Activated CD8-positive, alpha-beta memory T cell treated with anti-CD3 and anti-CD28 coated beads, Interleukin-2, amount 10 ng/mL, durations not matched to agents 7 days and 5 days (primary cell): ENCODE results near the gene FRMD4A. TPM values are rescaled to one million over a fixed set of nuclear protein-coding genes. Genes with fewer than 3 reads are reported as not detected.
"Not testable (repeated sequence)": the region's sequence is repeated elsewhere in the genome, so short reads cannot be mapped to it uniquely, and the experiment has no call there.

Experiments
- ATAC-seq: fragments of 150-1000 bp; cut with Tn5 transposase; one replicate; pipeline ENCODE4 v1.10.0; 2021; ENCODE audit warnings: moderate library complexity
- CTCF ChIA-PET: fragments of 350-600 bp; sonication (Branson Sonifier 250); formaldehyde crosslinking; loops from one replicate; lab custom pipeline; 2021; ENCODE audit warnings: antibody characterized with exemption; lab: Charles Lee
- DNase-seq: peaks from one replicate; pipeline ENCODE4 v3.0.0-alpha.2; 2020
- H3K27ac Mint-ChIP-seq: one replicate; pipeline ENCODE4 v1.8.0; 2021; ENCODE audit warnings: mild to moderate bottlenecking, mixed read lengths
- H3K27me3 Mint-ChIP-seq: one replicate; pipeline ENCODE4 v1.8.0; 2021; ENCODE audit warnings: mixed read lengths
- H3K36me3 Mint-ChIP-seq: one replicate; pipeline ENCODE4 v1.8.0; 2021; ENCODE audit warnings: mild to moderate bottlenecking, mixed read lengths
- H3K4me1 Mint-ChIP-seq: one replicate; pipeline ENCODE4 v1.8.0; 2021; ENCODE audit warnings: mixed read lengths
- H3K4me3 Mint-ChIP-seq: one replicate; pipeline ENCODE4 v1.8.0; 2021; ENCODE audit warnings: mild to moderate bottlenecking, moderate library complexity, mixed read lengths
- H3K9me3 Mint-ChIP-seq: one replicate; pipeline ENCODE4 v1.8.0; 2022; ENCODE audit warnings: low read depth, mixed read lengths
- total RNA-seq, 2 experiments: library from RNA; stranded (reverse); gene quantifications; one replicate each; pipeline ENCODE4 v1.2.3, GENCODE V29; 2021

Gene FRMD4A
- total RNA-seq, 2 experiments from 2014 or later, result 0.09 to 1.2 TPM

DNA sequence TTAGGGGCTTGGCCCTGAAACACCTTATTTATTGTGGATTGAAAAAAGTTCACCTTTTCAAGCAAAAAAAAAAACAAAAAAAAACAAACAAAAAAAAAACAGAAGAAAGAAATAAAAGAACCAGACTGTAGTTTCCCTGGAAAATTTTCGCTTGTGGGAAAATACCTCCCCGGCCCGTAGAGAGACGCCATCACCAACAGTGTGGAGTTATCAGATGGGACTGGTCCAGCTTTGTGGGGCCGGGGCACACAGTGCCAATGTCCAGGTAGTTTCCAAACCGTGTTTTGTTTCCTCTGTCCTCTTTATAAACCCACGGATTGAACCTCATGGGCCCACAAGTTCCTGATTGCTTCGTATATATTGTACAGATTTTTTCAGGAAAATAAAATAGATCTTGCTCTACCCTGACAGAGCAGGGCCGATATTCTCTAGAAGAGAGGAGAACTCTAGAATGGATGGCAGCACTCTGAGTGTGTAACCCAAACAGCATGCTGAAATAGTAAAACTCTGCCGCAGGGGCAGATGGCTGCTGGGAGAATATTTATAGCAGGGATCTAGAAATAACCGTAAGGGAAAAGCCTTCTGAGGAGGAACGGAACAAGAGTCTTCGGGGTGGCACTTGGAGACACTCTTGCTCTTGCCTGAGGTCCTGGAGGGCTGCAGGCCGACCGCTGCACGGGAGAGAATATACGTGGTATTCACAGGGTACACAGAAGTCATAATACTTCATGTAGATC is 241.0 kb downstream of the FRMD4A start:
- H3K36me3 Mint-ChIP-seq, result no peaks in the 10 kb centered on the region
- peaks cover 2% of the 10 kb centered on the region for H3K27me3 Mint-ChIP-seq
- H3K27ac Mint-ChIP-seq, result no peak overlapping the region
- H3K4me1 Mint-ChIP-seq, result no peaks in the 10 kb centered on the region
- no peak overlapping the region for H3K4me3 Mint-ChIP-seq
- ATAC-seq (no peak), DNase-seq (no peak)
- CTCF ChIA-PET, result no interaction called here
- H3K9me3 Mint-ChIP-seq, result no peaks in the 10 kb centered on the region

DNA sequence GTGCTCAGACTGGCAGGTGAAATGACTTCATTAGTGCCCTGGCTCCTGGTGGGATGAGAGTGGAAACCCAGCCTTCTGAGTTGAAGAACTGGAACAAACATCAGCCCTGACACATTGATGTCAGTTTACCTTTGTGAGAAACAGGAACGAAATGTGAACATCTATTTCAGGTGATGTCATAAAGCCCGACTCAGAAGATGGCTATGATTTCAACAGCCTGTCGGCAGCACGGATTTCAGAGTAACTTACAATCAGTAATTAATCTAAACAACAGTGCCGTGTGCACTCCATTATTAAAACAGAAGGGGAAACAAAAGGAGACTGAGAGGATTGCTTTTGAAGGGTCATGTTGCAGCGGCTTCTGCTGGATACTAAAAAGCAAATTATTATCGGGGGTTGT is 243.2 kb downstream of the FRMD4A start:
- H3K9me3 Mint-ChIP-seq, result no peaks in the 10 kb centered on the region
- H3K27ac Mint-ChIP-seq, result no peak overlapping the region
- peaks cover 2% of the 10 kb centered on the region for H3K27me3 Mint-ChIP-seq
- no peaks in the 10 kb centered on the region for H3K36me3 Mint-ChIP-seq
- DNase-seq (no peak), ATAC-seq (no peak)
- no peak overlapping the region for H3K4me3 Mint-ChIP-seq
- CTCF ChIA-PET, result no interaction called here
- no peaks in the 10 kb centered on the region for H3K4me1 Mint-ChIP-seq

GRCh38 chr10:14086596-14086995 is 244.1 kb downstream of the FRMD4A start:
- no peak for ATAC-seq
- peaks cover 2% of the 10 kb centered on the region for H3K27me3 Mint-ChIP-seq
- H3K4me3 Mint-ChIP-seq, result no peak overlapping the region
- no peak for DNase-seq
- CTCF ChIA-PET, result no interaction called here
- no peaks in the 10 kb centered on the region for H3K4me1 Mint-ChIP-seq
- no peaks in the 10 kb centered on the region for H3K36me3 Mint-ChIP-seq
- no peaks in the 10 kb centered on the region for H3K9me3 Mint-ChIP-seq
- no peak overlapping the region for H3K27ac Mint-ChIP-seq

DNA sequence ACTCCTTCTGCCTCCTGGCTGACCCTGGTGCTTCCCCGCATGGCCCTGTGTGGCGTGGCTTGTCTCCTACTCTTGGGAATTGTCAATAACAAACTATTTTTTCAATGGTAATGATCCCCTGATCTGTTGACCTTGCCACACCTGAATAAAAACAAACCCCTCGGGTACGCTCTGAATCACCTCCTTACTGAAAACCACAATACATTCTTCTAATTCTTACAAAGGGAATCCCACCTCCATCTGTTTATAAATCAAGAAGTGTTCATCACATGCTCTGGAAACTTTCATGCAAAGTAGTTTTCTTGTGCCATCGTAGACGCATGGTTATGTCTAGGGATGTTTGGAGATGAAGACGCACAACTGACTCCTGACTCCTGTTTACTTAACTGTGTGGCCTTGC is 245.8 kb downstream of the FRMD4A start:
- CTCF ChIA-PET, result no interaction called here
- H3K27me3 Mint-ChIP-seq, result peaks cover 2% of the 10 kb centered on the region
- ATAC-seq (no peak), DNase-seq (no peak)
- no peaks in the 10 kb centered on the region for H3K9me3 Mint-ChIP-seq
- no peaks in the 10 kb centered on the region for H3K36me3 Mint-ChIP-seq
- no peak overlapping the region for H3K27ac Mint-ChIP-seq
- no peak overlapping the region for H3K4me3 Mint-ChIP-seq
- H3K4me1 Mint-ChIP-seq, result no peaks in the 10 kb centered on the region

GRCh38 chr10:14080795-14081194 is 249.9 kb downstream of the FRMD4A start:
- Mint-ChIP-seq H3K36me3 (no peaks in the 10 kb centered on the region), H3K4me3 (no peak overlapping the region), H3K9me3 (peaks cover 2% of the 10 kb centered on the region), H3K27me3 (no peaks in the 10 kb centered on the region), H3K27ac (no peak overlapping the region), H3K4me1 (no peaks in the 10 kb centered on the region)
- no peak for ATAC-seq
- CTCF ChIA-PET, result no interaction called here
- no peak for DNase-seq

- no peak overlapping the region for H3K27ac Mint-ChIP-seq
- no peak overlapping the region for H3K4me3 Mint-ChIP-seq
- DNase-seq, result no peak
- ATAC-seq, result no peak
- peaks cover 2% of the 10 kb centered on the region for H3K27me3 Mint-ChIP-seq
- H3K9me3 Mint-ChIP-seq, result peaks cover 2% of the 10 kb centered on the region
- no peaks in the 10 kb centered on the region for H3K36me3 Mint-ChIP-seq
- H3K4me1 Mint-ChIP-seq, result no peaks in the 10 kb centered on the region
- CTCF ChIA-PET, result no interaction called here
Observed at GRCh38 chr10:14077430-14077829, 253.3 kb downstream of the FRMD4A start.

DNA sequence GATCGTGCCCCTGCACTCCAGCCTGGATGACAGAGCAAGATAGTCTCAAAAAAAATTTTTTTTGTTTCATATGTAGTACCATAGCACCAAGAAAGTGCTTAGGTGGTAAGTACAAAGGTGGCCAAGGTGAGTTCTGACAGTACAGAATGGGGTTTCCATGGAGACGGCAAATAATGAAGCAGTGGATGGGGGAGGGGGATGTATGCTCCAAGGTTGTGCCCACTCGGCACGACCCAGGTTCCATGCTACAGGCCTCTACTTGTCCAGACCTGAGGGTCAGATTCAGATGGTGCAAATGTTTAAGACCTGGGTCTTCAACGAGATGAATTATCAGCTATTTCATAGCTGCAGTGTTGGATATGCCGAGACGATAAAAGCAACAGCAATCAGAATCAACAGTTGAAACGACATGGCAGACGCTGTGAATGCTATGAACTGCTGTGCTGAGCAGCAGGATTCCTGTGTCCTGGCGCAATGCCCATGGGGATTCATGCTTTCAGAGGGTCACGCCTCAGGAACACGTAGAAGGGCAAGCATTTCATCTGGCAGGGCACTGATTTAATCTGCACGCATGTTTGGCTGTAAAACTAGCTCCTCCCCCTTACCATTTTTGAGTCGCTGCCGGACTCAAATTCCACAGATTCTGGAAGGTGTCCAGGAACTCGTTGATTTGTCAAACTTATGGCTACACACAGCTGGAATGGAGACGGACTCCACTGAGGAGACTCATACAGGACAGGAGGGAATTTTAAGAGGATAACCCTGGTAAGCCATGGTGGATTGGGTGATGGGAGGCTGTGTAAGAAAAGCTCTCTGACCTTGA is 256.5 kb downstream of the FRMD4A start:
- CTCF ChIA-PET, result no interaction called here
- DNase-seq, result no peak
- no peak overlapping the region for H3K27ac Mint-ChIP-seq
- no peaks in the 10 kb centered on the region for H3K36me3 Mint-ChIP-seq
- H3K27me3 Mint-ChIP-seq, result peaks cover 13% of the 10 kb centered on the region
- H3K9me3 Mint-ChIP-seq, result peaks cover 2% of the 10 kb centered on the region
- H3K4me1 Mint-ChIP-seq, result no peaks in the 10 kb centered on the region
- no peak overlapping the region for H3K4me3 Mint-ChIP-seq
- ATAC-seq, result no peak

GRCh38 chr10:14072541-14072940 is 258.2 kb downstream of the FRMD4A start:
- CTCF ChIA-PET, result no interaction called here
- ATAC-seq, result no peak
- Mint-ChIP-seq H3K4me1 (no peaks in the 10 kb centered on the region), H3K27ac (no peak overlapping the region), H3K36me3 (no peaks in the 10 kb centered on the region), H3K27me3 (peaks cover 13% of the 10 kb centered on the region), H3K9me3 (no peaks in the 10 kb centered on the region), H3K4me3 (no peak overlapping the region)
- no peak for DNase-seq

GRCh38 chr10:14071956-14072355 is 258.8 kb downstream of the FRMD4A start:
- DNase-seq, result no peak
- Mint-ChIP-seq H3K4me1 (no peaks in the 10 kb centered on the region), H3K9me3 (no peaks in the 10 kb centered on the region), H3K27me3 (peaks cover 13% of the 10 kb centered on the region), H3K4me3 (no peak overlapping the region), H3K27ac (no peak overlapping the region), H3K36me3 (no peaks in the 10 kb centered on the region)
- ATAC-seq, result no peak
- CTCF ChIA-PET, result no interaction called here

GRCh38 chr10:14068601-14069250 is 262.0 kb downstream of the FRMD4A start:
- peaks cover 13% of the 10 kb centered on the region for H3K27me3 Mint-ChIP-seq
- no peak for DNase-seq
- H3K4me3 Mint-ChIP-seq, result no peak overlapping the region
- no peaks in the 10 kb centered on the region for H3K4me1 Mint-ChIP-seq
- H3K36me3 Mint-ChIP-seq, result no peaks in the 10 kb centered on the region
- no peak for ATAC-seq
- H3K9me3 Mint-ChIP-seq, result peaks cover 3% of the 10 kb centered on the region
- no peak overlapping the region for H3K27ac Mint-ChIP-seq
- CTCF ChIA-PET, result no interaction called here

GRCh38 chr10:14067638-14068037 is 263.1 kb downstream of the FRMD4A start:
- H3K36me3 Mint-ChIP-seq, H3K4me3 Mint-ChIP-seq, H3K27ac Mint-ChIP-seq, H3K9me3 Mint-ChIP-seq, CTCF ChIA-PET, H3K4me1 Mint-ChIP-seq, ATAC-seq, DNase-seq: not testable (repeated sequence)
- peaks cover 11% of the 10 kb centered on the region for H3K27me3 Mint-ChIP-seq

DNA sequence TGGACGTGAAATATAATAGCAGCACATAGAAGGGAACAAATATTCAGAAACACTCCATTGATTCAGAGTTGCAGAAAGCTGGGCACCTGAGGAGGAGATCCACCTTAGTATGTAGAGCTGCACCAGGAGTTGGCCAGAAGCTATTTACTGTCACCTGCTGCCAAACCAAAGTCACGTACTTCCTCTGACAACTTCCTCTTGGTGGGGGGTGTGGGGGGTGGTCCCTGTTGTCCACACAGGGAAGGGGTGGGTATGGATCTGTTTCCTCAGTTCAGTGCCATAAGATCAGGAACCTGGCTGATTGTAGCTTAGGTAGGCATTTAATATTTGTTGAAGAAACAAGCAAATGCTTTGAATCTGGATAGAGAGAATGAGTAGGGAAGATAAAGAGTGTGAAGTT is 264.6 kb downstream of the FRMD4A start:
- Mint-ChIP-seq H3K27me3 (peaks cover 17% of the 10 kb centered on the region), H3K36me3 (no peaks in the 10 kb centered on the region), H3K9me3 (peaks cover 3% of the 10 kb centered on the region), H3K4me3 (no peak overlapping the region), H3K4me1 (no peaks in the 10 kb centered on the region), H3K27ac (no peak overlapping the region)
- ATAC-seq (no peak), DNase-seq (no peak)
- CTCF ChIA-PET, result no interaction called here

DNA sequence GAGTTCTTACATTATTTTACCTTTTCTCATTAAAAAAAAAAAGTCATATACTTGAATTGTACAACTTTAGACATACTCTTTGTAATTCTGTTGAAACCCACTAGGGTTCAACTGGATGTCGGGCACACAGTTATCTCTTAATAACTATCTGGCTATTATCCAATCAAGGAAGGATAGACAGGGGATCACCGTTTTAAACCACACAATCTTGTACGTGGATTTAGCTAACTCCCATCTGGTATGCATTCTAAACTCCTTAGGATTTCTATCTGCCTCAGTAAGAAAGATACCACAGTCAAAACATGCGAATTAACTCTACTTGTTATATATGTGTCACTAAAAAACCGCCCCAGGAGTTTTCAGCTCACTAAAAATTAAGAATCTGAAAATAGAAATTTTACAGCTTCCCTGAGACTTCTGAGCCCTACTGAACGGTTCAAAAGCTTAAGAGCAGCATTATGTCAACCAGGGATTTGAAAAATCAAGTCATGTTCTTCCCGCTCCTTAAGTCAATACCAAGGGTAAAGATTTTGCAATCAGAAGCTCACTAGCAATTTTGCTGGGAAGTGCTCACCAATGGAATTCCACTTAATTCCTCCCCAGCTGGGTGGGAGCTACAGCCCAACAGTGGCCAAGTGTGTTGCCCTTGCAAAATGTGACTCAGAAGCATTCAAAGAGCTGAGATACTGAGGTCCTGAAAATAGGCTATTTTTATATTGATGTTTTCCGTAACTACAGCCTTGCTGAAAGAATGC is 267.0 kb downstream of the FRMD4A start:
- Mint-ChIP-seq H3K27me3 (peaks cover 6% of the 10 kb centered on the region), H3K4me1 (no peaks in the 10 kb centered on the region), H3K36me3 (no peaks in the 10 kb centered on the region), H3K27ac (no peak overlapping the region), H3K4me3 (no peak overlapping the region), H3K9me3 (peaks cover 3% of the 10 kb centered on the region)
- DNase-seq, result no peak
- ATAC-seq, result no peak
- CTCF ChIA-PET, result no interaction called here
